H1 (cell line): Measurements from ENCODE around the gene ATF7. TPM values are rescaled to one million over a fixed set of nuclear protein-coding genes. Genes with fewer than 3 reads are reported as not detected.

ENCODE experiments used
- CTCF ChIA-PET: fragments of 300-600 bp; sonication (Branson Sonifier 250); formaldehyde crosslinking; loops from one replicate; lab custom pipeline; 2021; ENCODE audit not compliant: partially characterized antibody; lab: Charles Lee
- POLR2A ChIA-PET: fragments of 300-600 bp; sonication (Branson Sonifier 250); formaldehyde crosslinking; loops from one replicate; lab custom pipeline; 2021; ENCODE audit warnings: inconsistent platforms; ENCODE audit not compliant: partially characterized antibody; lab: Charles Lee
- DNase-seq, 2 experiments: peaks; one replicate each; pipeline versions ENCODE4 v3.0.0 to v3.0.0-alpha.2; 2010 to 2022; ENCODE audit warnings: low spot score in 2 of 2, low read depth in 1 of 2, mixed read lengths in 1 of 2
- FAIRE-seq: peaks from 2 replicates; lab custom pipeline; 2011; peaks lifted over from hg19 to GRCh38; lab: Jason Lieb, UNC
- H2AFZ ChIP-seq: 2 replicates; pipeline ENCODE4 v1.8.1; 2012; ENCODE audit warnings: low read length, inconsistent platforms
- H2AK5ac ChIP-seq: 2 replicates; pipeline ENCODE4 v1.6.1; 2013; ENCODE audit warnings: low read depth, low read length
- H2BK120ac ChIP-seq: replicated peaks from 2 replicates; pipeline ENCODE3; 2013; ENCODE audit warnings: low read depth, low read length, inconsistent platforms
- H2BK12ac ChIP-seq: 2 replicates; pipeline ENCODE4 v1.6.1; 2013; ENCODE audit warnings: low read depth, low read length
- H2BK15ac ChIP-seq: 2 replicates; pipeline ENCODE4 v1.6.1; 2013; ENCODE audit warnings: low read length
- H2BK20ac ChIP-seq: 2 replicates; pipeline ENCODE4 v1.6.1; 2013; ENCODE audit warnings: low read length
- H2BK5ac ChIP-seq: 2 replicates; pipeline ENCODE4 v1.6.1; 2013; ENCODE audit warnings: low read depth, low read length
- H3K14ac ChIP-seq: 2 replicates; pipeline ENCODE4 v1.6.1; 2013; ENCODE audit warnings: inconsistent platforms; ENCODE audit not compliant: insufficient read length
- H3K18ac ChIP-seq: 2 replicates; pipeline ENCODE4 v1.6.1; 2013; ENCODE audit warnings: low read length; ENCODE audit errors: extremely low read depth
- H3K23ac ChIP-seq: 2 replicates; pipeline ENCODE4 v1.6.1; 2013; ENCODE audit warnings: inconsistent platforms; ENCODE audit not compliant: insufficient read length
- H3K23me2 ChIP-seq: 2 replicates; pipeline ENCODE4 v1.6.1; 2013; ENCODE audit warnings: low read depth, low read length
- H3K27ac ChIP-seq: 2 replicates; pipeline ENCODE4 v1.6.1; 2011; ENCODE audit warnings: low read depth, low read length, inconsistent platforms
- H3K27me3 ChIP-seq, 4 experiments: replicated peaks in 1 of 4; 1 replicate in 1 of 4; 2 replicates in 3 of 4; pipeline versions ENCODE4 v1.6.1 to v1.8.1; 2011 to 2013; ENCODE audit warnings: low read length in 3 of 4, mild to moderate bottlenecking in 3 of 4, inconsistent platforms in 2 of 4, mixed read lengths in 2 of 4, moderate library complexity in 1 of 4; ENCODE audit not compliant: control insufficient read depth in 3 of 4, insufficient read depth in 3 of 4; ENCODE audit errors: extremely low read depth in 1 of 4
- H3K36me3 ChIP-seq, 4 experiments: 2 replicates each; pipeline versions ENCODE4 v1.6.1 to v1.8.1; 2011 to 2013; ENCODE audit warnings: mild to moderate bottlenecking in 4 of 4, low read length in 3 of 4, moderate library complexity in 2 of 4, control low read depth in 1 of 4, inconsistent platforms in 1 of 4; ENCODE audit not compliant: insufficient read depth in 4 of 4, control insufficient read depth in 2 of 4
- H3K4ac ChIP-seq: replicated peaks from 2 replicates; pipeline ENCODE3; 2013; ENCODE audit warnings: low read length, low read depth, mixed read lengths, inconsistent platforms; ENCODE audit not compliant: insufficient read length
- H3K4me1 ChIP-seq, 4 experiments: replicated peaks in 1 of 4; 1 replicate in 1 of 4; 2 replicates in 3 of 4; pipeline versions ENCODE4 v1.6.1 to v1.8.1; 2011 to 2013; ENCODE audit warnings: low read length in 3 of 4, inconsistent platforms in 2 of 4, mixed read lengths in 1 of 4; ENCODE audit not compliant: insufficient read depth in 4 of 4, control insufficient read depth in 3 of 4
- H3K4me2 ChIP-seq, 2 experiments: 2 replicates each; pipeline versions ENCODE4 v1.6.1 to v1.8.1; 2011 to 2013; ENCODE audit warnings: low read depth in 2 of 2, low read length in 2 of 2, control low read depth in 1 of 2, inconsistent platforms in 1 of 2, mild to moderate bottlenecking in 1 of 2; ENCODE audit not compliant: insufficient read depth in 1 of 2
- H3K4me3 ChIP-seq, 4 experiments: fragments of 200-600, 300-600 bp in 1 of 4; sonication (generic), shearing (Covaris generic), sonication (Bioruptor Twin) in 1 of 4; 2 replicates each; pipeline versions ENCODE4 v1.5.1 to v1.8.1; 2011 to 2016; ENCODE audit warnings: low read length in 4 of 4, low read depth in 3 of 4, control low read depth in 2 of 4, inconsistent platforms in 2 of 4, mild to moderate bottlenecking in 2 of 4, mixed read lengths in 1 of 4, moderate library complexity in 1 of 4; ENCODE audit not compliant: insufficient read depth in 2 of 4; ENCODE audit errors: extremely low read depth in 1 of 4
- H3K56ac ChIP-seq: replicated peaks from 2 replicates; pipeline ENCODE3; 2013; ENCODE audit warnings: low read depth, mild to moderate bottlenecking, mixed read lengths, low read length, inconsistent platforms; ENCODE audit not compliant: insufficient read length
- H3K79me1 ChIP-seq: 2 replicates; pipeline ENCODE4 v1.6.1; 2013; ENCODE audit warnings: low read depth, low read length, control low read depth
- H3K79me2 ChIP-seq, 2 experiments: 2 replicates each; pipeline versions ENCODE4 v1.6.1 to v1.8.1; 2012 to 2013; ENCODE audit warnings: low read length in 2 of 2, mild to moderate bottlenecking in 2 of 2, inconsistent platforms in 1 of 2; ENCODE audit not compliant: insufficient read depth in 2 of 2, control insufficient read depth in 1 of 2
- H3K9ac ChIP-seq, 4 experiments: replicated peaks in 1 of 4; 1 replicate in 1 of 4; 2 replicates in 3 of 4; pipeline versions ENCODE4 v1.6.1 to v1.8.1; 2011 to 2013; ENCODE audit warnings: low read depth in 3 of 4, low read length in 3 of 4, control low read depth in 2 of 4, mild to moderate bottlenecking in 2 of 4, moderate library complexity in 2 of 4, inconsistent platforms in 1 of 4; ENCODE audit errors: extremely low read depth in 1 of 4
- H3K9me3 ChIP-seq, 2 experiments: 2 replicates each; pipeline versions ENCODE4 v1.6.1 to v1.8.1; 2012 to 2013; ENCODE audit warnings: mild to moderate bottlenecking in 2 of 2, moderate library complexity in 2 of 2, control low read depth in 1 of 2, inconsistent platforms in 1 of 2, low read depth in 1 of 2, low read length in 1 of 2, mixed read lengths in 1 of 2; ENCODE audit not compliant: insufficient read depth in 2 of 2
- H4K20me1 ChIP-seq, 2 experiments: replicated peaks in 1 of 2; 2 replicates each; pipeline versions ENCODE3 to v1.8.1; 2011 to 2013; ENCODE audit warnings: inconsistent platforms in 2 of 2, low read length in 2 of 2, mild to moderate bottlenecking in 1 of 2; ENCODE audit not compliant: insufficient read depth in 2 of 2, control insufficient read depth in 1 of 2
- H4K5ac ChIP-seq: 2 replicates; pipeline ENCODE4 v1.6.1; 2013; ENCODE audit warnings: low read length, low read depth, mixed read lengths, inconsistent platforms; ENCODE audit not compliant: insufficient read length
- H4K8ac ChIP-seq: 2 replicates; pipeline ENCODE4 v1.8.0; 2013; ENCODE audit warnings: mild to moderate bottlenecking, moderate library complexity, low read length, inconsistent platforms; ENCODE audit not compliant: insufficient read depth; ENCODE audit errors: extremely low read depth
- H4K91ac ChIP-seq: replicated peaks from 2 replicates; pipeline ENCODE3; 2013; ENCODE audit warnings: low read length, mixed read lengths, inconsistent platforms; ENCODE audit not compliant: insufficient read length
- SP1 ChIP-seq: IDR thresholded peaks from 2 replicates; pipeline ENCODE4 v1.6.1; 2011; ENCODE audit warnings: low read depth, low read length
- TEAD4 ChIP-seq: IDR thresholded peaks from 2 replicates; pipeline ENCODE4 v1.6.1; 2012; ENCODE audit warnings: low read depth, low read length, inconsistent platforms, mixed read lengths
- WGBS, 2 experiments: shearing (Covaris generic) in 1 of 2; methylation state at CpG; one replicate each; pipeline versions ENCODE4 v1.1.6 to v1.1.7; 2013 to 2015; ENCODE audit warnings: low lambda C conversion rate in 2 of 2, mixed read lengths in 2 of 2, inconsistent platforms in 1 of 2, low coverage in 1 of 2, missing lambda C conversion rate in 1 of 2; ENCODE audit not compliant: insufficient replicate concordance in 2 of 2, insufficient coverage in 1 of 2, insufficient read length in 1 of 2; ENCODE audit errors: extremely low coverage in 1 of 2, missing lambda C conversion rate in 1 of 2; 5-methylcytosine and 5-hydroxymethylcytosine counted together
- polyA plus RNA-seq, 7 experiments: library from polyadenylated mRNA; depleted of rRNA in 3 of 7; stranded (reverse) in 5 of 7; unstranded in 2 of 7; fragments of >200 nt in 5 of 7; fragments of 200-250 nt in 2 of 7; gene quantifications; 1 replicate in 5 of 7; 2 replicates in 1 of 7; 4 replicates in 1 of 7; pipeline versions ENCODE4 v1.2.1 to v1.2.3, GENCODE V29; 2011 to 2013; ENCODE audit warnings: missing spikeins in 2 of 7, mixed read lengths in 2 of 7
- total RNA-seq: library from RNA; stranded (reverse); fragmentation: NEBNext Ultra II Directional; extraction: Animal tissue kit (Norgen Biotek cat#: 25700); gene quantifications from 2 replicates; pipeline ENCODE4 v1.2.1, GENCODE V29; 2021

Gene ATF7
- total and polyA plus RNA-seq, 2 of the 8 experiments (the other 6 are each of a cell fraction or from before 2014, with no cell fraction given) = 10.1 to 16.6 TPM

- H3K14ac ChIP-seq = no peak overlapping the region
- H3K79me2 ChIP-seq = no peaks in the 10 kb centered on the region
- no peak overlapping the region for H3K9ac ChIP-seq
- H2BK120ac ChIP-seq = no peak overlapping the region
- no peak overlapping the region; the same call in 1 of the 2 replicates for H4K8ac ChIP-seq
- H3K4ac ChIP-seq = no peak overlapping the region
- H2BK20ac ChIP-seq = no peak overlapping the region
- no peak overlapping the region for H3K56ac ChIP-seq
- ChIA-PET POLR2A (interaction anchor here (1.0 to 15.7 kb wide), 5 partner anchors 9 to 157 kb away, joined by 3 to 246 read pairs (median 3); partner anchors contain the start of genes ATP5MC2 and NPFF), CTCF (interaction anchor here (2.9 kb wide), 1 partner anchor 11 kb away, joined by 9 read pairs; the partner anchor contains the start of gene ATP5MC2)
- no peak overlapping the region for H3K4me3 ChIP-seq
- H3K27me3 ChIP-seq = no peaks in the 10 kb centered on the region
- FAIRE-seq (no peak), DNase-seq (no peak)
- H3K27ac ChIP-seq = no peak overlapping the region
- H3K4me1 ChIP-seq = peaks cover 0 to 2% (median 0%) of the 10 kb centered on the region in 4 experiments; a peak in 1 of 7 replicates
- no peak overlapping the region for H2AFZ ChIP-seq
- H2AK5ac ChIP-seq = no peak overlapping the region
- H3K36me3 ChIP-seq = peaks cover 18 to 65% (median 42%) of the 10 kb centered on the region in 4 experiments
- H3K79me1 ChIP-seq = peaks cover 3% of the 10 kb centered on the region; the same call in 1 of the 2 replicates
- H4K91ac ChIP-seq = no peak overlapping the region
- no peak overlapping the region for H3K18ac ChIP-seq
- no peak for TF ChIP-seq TEAD4
- peak; percentile 18; the same call in 1 of the 2 replicates for TF ChIP-seq SP1
- H2BK5ac ChIP-seq = no peak overlapping the region
- no peak overlapping the region for H2BK15ac ChIP-seq
- H3K23ac ChIP-seq = no peak overlapping the region
- no peak overlapping the region for H4K5ac ChIP-seq
- H3K4me2 ChIP-seq = no peak overlapping the region
- no peaks in the 10 kb centered on the region for H3K23me2 ChIP-seq
- no peak overlapping the region for H2BK12ac ChIP-seq
- H4K20me1 ChIP-seq = peaks cover 2 to 4% of the 10 kb centered on the region in 2 experiments
- WGBS, 2 experiments = 89% methylated on average over 7 of the region's 7 CpGs; no CpG with 5 or more reads in 1 of the 2 experiments
- H3K9me3 ChIP-seq = no peaks in the 10 kb centered on the region
Observed at GRCh38 chr12:53664936-53665335, 38.8 kb upstream of the ATF7 start.
